ENCODE results near the gene ACSS1. TPM values are rescaled to one million over a fixed set of nuclear protein-coding genes. Genes with fewer than 3 reads are reported as not detected.

The ACSS1 gene
- total RNA-seq (2014; rRNA removed; shearing (Covaris generic)): not detected in 2 replicates

GRCh38 chr20:25058051-25058846, at the start of gene ACSS1:
ACSS1 (minus strand) TSS chr20:25058139; CDS start chr20:25058102, 37 bp downstream.
- Histone ChIP-seq H3K36me3 (replicated peaks; ENCODE audit: control insufficient read depth, insufficient read depth, low read length) (no peaks in the 10 kb centered on the region), H3K27me3 (ENCODE audit: control insufficient read depth, insufficient read depth, low read length) (peaks cover 68% of the 10 kb centered on the region), H3K4me3 (ENCODE audit: insufficient read depth, low read depth, low read length) (peak within 1 kb of the TSS; percentile 43)
- peak; percentile 84 for DNase-seq

DNA sequence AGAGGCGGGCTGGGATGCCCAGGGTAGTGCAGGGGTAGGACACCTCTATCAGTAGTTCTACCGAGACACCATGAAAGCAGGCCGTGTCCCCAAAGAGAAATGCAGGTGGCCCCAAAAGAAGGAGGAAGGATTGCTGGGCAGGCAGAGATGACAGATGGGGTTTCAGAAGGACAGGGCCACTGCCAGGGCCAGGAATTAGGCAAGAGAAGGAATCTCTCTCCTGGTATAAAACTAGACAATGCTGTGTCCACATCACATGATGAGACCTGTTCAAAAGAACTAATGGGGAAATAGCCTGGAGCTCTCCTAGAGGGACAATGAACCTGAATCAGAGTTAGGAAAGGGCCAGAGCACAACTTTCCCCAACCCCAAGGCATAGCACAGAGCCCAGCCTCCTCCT, 45.6 kb upstream of the ACSS1 start:
- Histone ChIP-seq H3K4me3 (ENCODE audit: insufficient read depth, low read depth, low read length) (no peak overlapping the region), H3K36me3 (replicated peaks; ENCODE audit: control insufficient read depth, insufficient read depth, low read length) (no peaks in the 10 kb centered on the region), H3K27me3 (ENCODE audit: control insufficient read depth, insufficient read depth, low read length) (no peaks in the 10 kb centered on the region)
- DNase-seq: no peak

GRCh38 chr20:25100914-25101313, 43.0 kb upstream of the ACSS1 start:
- DNase-seq: no peak
- Histone ChIP-seq H3K36me3 (replicated peaks; ENCODE audit: control insufficient read depth, insufficient read depth, low read length) (no peaks in the 10 kb centered on the region), H3K4me3 (ENCODE audit: insufficient read depth, low read depth, low read length) (no peak overlapping the region), H3K27me3 (ENCODE audit: control insufficient read depth, insufficient read depth, low read length) (no peaks in the 10 kb centered on the region)

DNA sequence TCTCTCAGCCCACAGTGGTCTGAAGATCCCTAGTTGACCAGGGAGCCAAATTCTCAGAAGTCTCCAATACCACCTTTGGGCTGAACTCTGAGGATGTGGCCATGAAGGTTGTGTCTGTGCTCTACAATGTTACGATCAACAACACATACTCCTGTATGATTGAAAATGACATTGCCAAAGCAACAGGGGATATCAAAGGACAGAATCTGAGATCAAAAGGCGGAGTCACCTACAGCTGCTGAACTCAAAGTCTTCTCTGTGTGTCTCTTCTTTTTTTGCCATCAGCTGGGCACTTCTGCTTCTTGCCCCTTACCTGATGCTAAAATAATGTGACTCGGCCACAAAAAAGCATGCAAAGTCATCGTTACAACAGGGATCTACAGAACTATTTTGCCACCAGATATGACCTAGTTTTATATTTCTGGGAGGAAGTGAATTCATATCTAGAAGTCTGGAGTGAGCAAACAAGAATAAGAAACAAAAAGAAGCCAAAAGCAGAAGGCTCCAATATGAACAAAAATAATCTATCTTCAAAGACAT, 41.7 kb upstream of the ACSS1 start:
- H3K36me3 ChIP-seq (replicated peaks; ENCODE audit: control insufficient read depth, insufficient read depth, low read length): no peaks in the 10 kb centered on the region
- no peak overlapping the region for H3K4me3 ChIP-seq (ENCODE audit: insufficient read depth, low read depth, low read length)
- no peaks in the 10 kb centered on the region for H3K27me3 ChIP-seq (ENCODE audit: control insufficient read depth, insufficient read depth, low read length)
- no peak for DNase-seq

DNA sequence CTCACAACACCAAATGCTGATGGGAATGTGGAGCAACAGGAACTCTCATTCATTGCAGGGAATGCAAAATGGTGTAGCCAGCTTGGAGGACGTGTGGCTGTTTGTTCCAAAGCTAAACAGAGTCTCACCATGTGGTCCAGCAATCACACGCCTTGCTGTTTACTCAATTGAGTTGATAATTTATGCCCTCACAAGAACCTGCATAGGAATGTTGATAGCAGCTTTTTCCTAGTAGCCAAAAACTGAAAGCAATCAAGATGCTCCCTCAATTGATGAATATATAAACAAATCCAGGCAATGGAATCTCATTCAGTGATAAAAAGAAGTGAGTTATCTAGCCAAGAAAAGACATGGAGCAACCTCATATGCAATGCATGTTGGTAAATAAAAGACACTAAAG, 39.6 kb upstream of the ACSS1 start:
- DNase-seq: no peak
- no peak overlapping the region for H3K4me3 ChIP-seq (ENCODE audit: insufficient read depth, low read depth, low read length)
- no peaks in the 10 kb centered on the region for H3K27me3 ChIP-seq (ENCODE audit: control insufficient read depth, insufficient read depth, low read length)
- H3K36me3 ChIP-seq (replicated peaks; ENCODE audit: control insufficient read depth, insufficient read depth, low read length): no peaks in the 10 kb centered on the region

DNA sequence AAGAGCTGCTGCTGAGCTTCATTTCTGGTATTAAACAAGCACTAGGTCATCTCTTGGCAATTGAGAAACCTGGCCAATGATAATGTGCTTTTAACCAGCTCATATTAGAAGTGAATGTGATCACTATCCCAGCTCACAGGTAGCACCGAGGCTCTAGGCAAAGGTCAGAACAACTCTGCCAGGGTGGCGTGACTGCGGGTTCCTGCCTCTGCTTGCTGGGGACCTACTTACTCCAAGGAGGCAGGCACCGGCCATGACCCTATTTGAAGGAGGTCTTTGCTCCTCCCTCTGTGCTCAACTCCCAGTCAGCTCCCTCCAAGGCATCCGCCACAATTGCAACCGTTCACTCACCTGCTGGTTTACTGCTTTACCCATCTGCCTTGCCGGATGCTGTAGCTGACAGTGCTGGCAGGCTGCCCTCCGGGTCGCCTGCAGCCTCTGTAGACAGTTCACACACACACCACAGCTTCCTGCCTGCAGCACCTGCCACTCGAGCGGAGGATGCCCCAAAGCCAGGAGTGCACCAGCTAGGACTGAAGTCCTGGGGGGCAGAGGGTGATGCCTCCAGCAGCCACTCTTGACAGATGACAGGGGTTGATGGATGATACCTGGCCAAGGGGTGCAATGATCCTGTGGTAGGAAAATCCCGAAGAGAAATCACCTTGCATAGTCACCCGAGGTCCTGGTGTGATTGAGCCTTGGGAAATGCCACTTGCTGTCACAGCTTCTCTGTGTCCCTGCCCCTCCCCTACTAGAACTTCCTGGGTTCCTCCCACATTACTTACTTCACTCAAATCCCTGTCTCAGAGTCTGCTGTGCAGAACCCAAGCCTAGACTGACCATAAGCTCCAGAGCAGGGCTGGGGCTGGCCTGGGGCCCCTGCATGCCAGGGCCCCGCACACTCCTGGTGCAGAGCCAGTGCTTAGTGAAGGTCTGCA, 32.8 kb upstream of the ACSS1 start:
- H3K36me3 ChIP-seq (replicated peaks; ENCODE audit: control insufficient read depth, insufficient read depth, low read length): no peaks in the 10 kb centered on the region
- peaks cover 14% of the 10 kb centered on the region for H3K27me3 ChIP-seq (ENCODE audit: control insufficient read depth, insufficient read depth, low read length)
- no peak overlapping the region for H3K4me3 ChIP-seq (ENCODE audit: insufficient read depth, low read depth, low read length)
- no peak for DNase-seq

DNA sequence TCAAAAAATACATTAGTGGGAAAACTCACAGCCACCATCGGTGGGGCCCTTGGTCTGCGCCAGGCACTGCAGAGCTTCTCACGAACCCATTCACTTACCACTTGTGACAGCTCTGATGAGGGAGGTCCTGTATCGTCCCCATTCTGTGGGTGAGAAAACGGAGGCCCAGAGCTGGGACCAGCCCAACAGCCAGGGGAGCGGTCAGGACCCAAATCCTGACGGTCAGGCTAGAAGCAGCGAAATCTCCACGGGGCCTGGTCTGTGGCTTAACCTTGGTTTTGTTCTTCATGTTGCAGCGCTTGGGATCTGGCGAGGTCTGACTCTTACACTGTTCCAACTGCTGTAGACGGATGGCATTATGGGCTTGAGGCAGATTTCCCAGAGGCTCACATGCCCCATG, 31.7 kb upstream of the ACSS1 start:
- peaks cover 25% of the 10 kb centered on the region for H3K27me3 ChIP-seq (ENCODE audit: control insufficient read depth, insufficient read depth, low read length)
- H3K36me3 ChIP-seq (replicated peaks; ENCODE audit: control insufficient read depth, insufficient read depth, low read length): no peaks in the 10 kb centered on the region
- no peak for DNase-seq
- no peak overlapping the region for H3K4me3 ChIP-seq (ENCODE audit: insufficient read depth, low read depth, low read length)

- H3K36me3 ChIP-seq (replicated peaks; ENCODE audit: control insufficient read depth, insufficient read depth, low read length): no peaks in the 10 kb centered on the region
- H3K4me3 ChIP-seq (ENCODE audit: insufficient read depth, low read depth, low read length): no peak overlapping the region
- no peak for DNase-seq
- peaks cover 31% of the 10 kb centered on the region for H3K27me3 ChIP-seq (ENCODE audit: control insufficient read depth, insufficient read depth, low read length)
Measured at GRCh38 chr20:25089096-25089495, 31.2 kb upstream of the ACSS1 start.

DNA sequence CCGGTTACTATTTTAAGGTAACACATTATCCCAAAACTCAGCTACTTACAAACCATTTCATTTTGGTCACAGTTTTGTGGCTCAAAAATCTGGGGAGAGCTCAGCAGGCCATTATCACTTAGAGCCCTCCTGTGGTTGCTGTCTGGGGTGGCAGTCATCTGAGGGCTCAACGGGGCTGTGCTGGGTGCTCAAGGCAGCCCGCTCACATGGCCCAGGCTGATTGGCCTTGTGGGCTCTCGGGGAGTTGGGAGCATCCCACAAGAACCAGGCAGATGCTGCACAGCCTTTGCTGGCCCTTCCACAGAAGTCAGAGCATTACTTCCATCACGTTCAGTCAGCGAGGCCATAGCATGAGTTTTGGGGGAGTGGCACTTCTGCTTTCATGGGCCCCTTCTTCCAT, 30.3 kb upstream of the ACSS1 start:
- peaks cover 39% of the 10 kb centered on the region for H3K27me3 ChIP-seq (ENCODE audit: control insufficient read depth, insufficient read depth, low read length)
- H3K36me3 ChIP-seq (replicated peaks; ENCODE audit: control insufficient read depth, insufficient read depth, low read length): no peaks in the 10 kb centered on the region
- no peak overlapping the region for H3K4me3 ChIP-seq (ENCODE audit: insufficient read depth, low read depth, low read length)
- DNase-seq: no peak

DNA sequence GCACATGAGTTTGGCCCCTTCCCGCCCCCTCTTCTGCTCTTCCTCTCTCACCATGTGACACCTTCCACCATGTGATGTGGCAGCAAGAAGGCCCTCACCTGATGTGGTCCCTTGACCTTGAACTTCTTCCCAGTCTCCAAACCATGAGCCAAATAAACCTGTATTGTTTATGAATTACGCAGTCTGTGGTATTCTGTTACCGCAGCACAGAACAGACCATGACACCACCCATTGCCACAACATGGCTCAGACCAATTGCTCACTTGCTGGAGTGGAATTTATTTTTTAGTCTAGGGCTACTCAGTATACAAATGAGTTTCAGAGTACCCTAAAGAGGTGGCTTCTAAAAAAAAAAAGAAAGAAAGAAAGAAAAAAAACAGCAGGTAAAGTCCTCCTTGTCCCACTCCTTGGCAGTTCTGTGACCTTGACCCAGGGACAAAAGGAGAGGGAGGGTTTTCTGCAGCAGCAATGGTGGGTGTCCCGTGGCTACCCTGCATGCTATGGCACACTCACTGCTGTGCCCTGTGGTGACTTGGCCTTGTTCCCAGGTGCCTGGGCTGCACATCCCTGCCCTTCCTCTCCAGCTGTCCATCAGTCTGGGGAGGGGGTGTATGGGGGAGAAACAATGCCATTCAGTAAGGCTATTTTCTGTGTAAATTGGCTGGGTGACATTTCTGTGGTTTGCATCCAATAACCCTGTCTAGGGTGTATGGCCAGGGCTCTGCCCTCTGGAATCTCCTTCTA, 29.4 kb upstream of the ACSS1 start:
- DNase-seq: no peak
- H3K36me3 ChIP-seq (replicated peaks; ENCODE audit: control insufficient read depth, insufficient read depth, low read length): no peaks in the 10 kb centered on the region
- peaks cover 48% of the 10 kb centered on the region for H3K27me3 ChIP-seq (ENCODE audit: control insufficient read depth, insufficient read depth, low read length)
- no peak overlapping the region for H3K4me3 ChIP-seq (ENCODE audit: insufficient read depth, low read depth, low read length)

GRCh38 chr20:25085756-25086495, 28.0 kb upstream of the ACSS1 start:
- no peak for DNase-seq
- Histone ChIP-seq H3K27me3 (ENCODE audit: control insufficient read depth, insufficient read depth, low read length) (peaks cover 62% of the 10 kb centered on the region), H3K4me3 (ENCODE audit: insufficient read depth, low read depth, low read length) (no peak overlapping the region), H3K36me3 (replicated peaks; ENCODE audit: control insufficient read depth, insufficient read depth, low read length) (no peaks in the 10 kb centered on the region)

GRCh38 chr20:25084626-25085187, 26.8 kb upstream of the ACSS1 start:
- Histone ChIP-seq H3K4me3 (ENCODE audit: insufficient read depth, low read depth, low read length) (no peak overlapping the region; the same call in 1 of the 2 replicates), H3K36me3 (replicated peaks; ENCODE audit: control insufficient read depth, insufficient read depth, low read length) (no peaks in the 10 kb centered on the region), H3K27me3 (ENCODE audit: control insufficient read depth, insufficient read depth, low read length) (peaks cover 75% of the 10 kb centered on the region)
- peak; percentile 88 for DNase-seq

- Histone ChIP-seq H3K4me3 (ENCODE audit: insufficient read depth, low read depth, low read length) (peak overlapping the region; percentile 20), H3K27me3 (ENCODE audit: control insufficient read depth, insufficient read depth, low read length) (peaks cover 82% of the 10 kb centered on the region)
- peak; percentile 87 for DNase-seq
Measured at GRCh38 chr20:25083773-25084625, 26.1 kb upstream of the ACSS1 start.

More at GRCh38 chr20:25083773-25084625, 26.1 kb upstream of the ACSS1 start:
- no peaks in the 10 kb centered on the region for H3K36me3 ChIP-seq (replicated peaks; ENCODE audit: control insufficient read depth, insufficient read depth, low read length)

All from H7 (cell line).